H9 (cell line): ENCODE results near the gene INPP5E. TPM values are rescaled to one million over a fixed set of nuclear protein-coding genes. Genes with fewer than 3 reads are reported as not detected.

Source experiments
- DNase-seq: peaks from one replicate; pipeline ENCODE4 v3.0.0-alpha.2; 2017
- H2AFZ ChIP-seq: one replicate; pipeline ENCODE4 v1.6.1; 2013; ENCODE audit warnings: mild to moderate bottlenecking, low read length, control low read depth, moderate library complexity
- H2AK5ac ChIP-seq: 2 replicates; pipeline ENCODE4 v1.6.1; 2013; ENCODE audit warnings: low read length, control low read depth, mixed read lengths; ENCODE audit not compliant: insufficient read length
- H2BK120ac ChIP-seq: one replicate; pipeline ENCODE4 v1.6.1; 2013; ENCODE audit warnings: low read depth, mild to moderate bottlenecking, low read length, control low read depth, inconsistent platforms; ENCODE audit not compliant: poor library complexity, severe bottlenecking
- H2BK12ac ChIP-seq: 2 replicates; pipeline ENCODE4 v1.6.1; 2013; ENCODE audit warnings: low read length, control low read depth, mixed read lengths, low read depth; ENCODE audit not compliant: insufficient read length
- H2BK15ac ChIP-seq: 2 replicates; pipeline ENCODE4 v1.6.1; 2013; ENCODE audit warnings: low read depth, low read length, control low read depth
- H2BK20ac ChIP-seq: one replicate; pipeline ENCODE4 v1.6.1; 2013; ENCODE audit warnings: low read depth, mild to moderate bottlenecking, low read length, control low read depth, inconsistent platforms; ENCODE audit not compliant: poor library complexity, severe bottlenecking
- H2BK5ac ChIP-seq: 2 replicates; pipeline ENCODE4 v1.6.1; 2013; ENCODE audit warnings: low read length, control low read depth, mixed read lengths; ENCODE audit not compliant: insufficient read length
- H3K14ac ChIP-seq: 2 replicates; pipeline ENCODE4 v1.6.1; 2013; ENCODE audit warnings: low read length, control low read depth; ENCODE audit not compliant: insufficient read depth
- H3K18ac ChIP-seq: 2 replicates; pipeline ENCODE4 v1.6.1; 2013; ENCODE audit warnings: low read depth, mild to moderate bottlenecking, mixed read lengths, low read length, control low read depth; ENCODE audit not compliant: insufficient read length
- H3K23ac ChIP-seq: 2 replicates; pipeline ENCODE4 v1.6.1; 2013; ENCODE audit warnings: low read length, control low read depth, mixed read lengths, low read depth; ENCODE audit not compliant: insufficient read length
- H3K23me2 ChIP-seq: 2 replicates; pipeline ENCODE4 v1.6.1; 2013; ENCODE audit warnings: low read depth, mild to moderate bottlenecking, mixed read lengths, low read length, control low read depth; ENCODE audit not compliant: insufficient read length, poor library complexity, severe bottlenecking
- H3K27ac ChIP-seq: 2 replicates; pipeline ENCODE4 v1.5.1; 2013; ENCODE audit warnings: low read length, control low read depth, mixed read lengths, low read depth; ENCODE audit not compliant: insufficient read length
- H3K27me3 ChIP-seq: 2 replicates; pipeline ENCODE4 v1.6.1; 2013; ENCODE audit warnings: low read length, control low read depth, inconsistent platforms; ENCODE audit not compliant: insufficient read depth
- H3K4ac ChIP-seq: 2 replicates; pipeline ENCODE4 v1.6.1; 2013; ENCODE audit warnings: low read depth, mild to moderate bottlenecking, control low read depth, inconsistent platforms, low read length, moderate library complexity
- H3K4me1 ChIP-seq: 2 replicates; pipeline ENCODE4 v1.6.1; 2013; ENCODE audit warnings: low read length, control low read depth, inconsistent platforms; ENCODE audit not compliant: insufficient read depth
- H3K4me2 ChIP-seq: 2 replicates; pipeline ENCODE4 v1.6.1; 2013; ENCODE audit warnings: low read length, control low read depth, mixed read lengths; ENCODE audit not compliant: insufficient read length, insufficient read depth
- H3K56ac ChIP-seq: 2 replicates; pipeline ENCODE4 v1.6.1; 2013; ENCODE audit warnings: low read depth, mild to moderate bottlenecking, mixed read lengths, low read length, control low read depth; ENCODE audit not compliant: insufficient read length
- H3K79me1 ChIP-seq: 2 replicates; pipeline ENCODE4 v1.6.1; 2013; ENCODE audit warnings: low read depth, mild to moderate bottlenecking, moderate library complexity, low read length, control low read depth, inconsistent platforms; ENCODE audit not compliant: insufficient read depth, poor library complexity, severe bottlenecking
- H3K79me2 ChIP-seq: 2 replicates; pipeline ENCODE4 v1.6.1; 2013; ENCODE audit warnings: low read length, control low read depth, inconsistent platforms; ENCODE audit not compliant: insufficient read depth
- H3K9ac ChIP-seq: 2 replicates; pipeline ENCODE4 v1.6.1; 2013; ENCODE audit warnings: low read length, control low read depth, mixed read lengths; ENCODE audit not compliant: insufficient read length; ENCODE audit errors: extremely low read depth
- H3K9me3 ChIP-seq: one replicate; pipeline ENCODE4 v1.6.1; 2013; ENCODE audit warnings: low read depth, low read length, inconsistent platforms; ENCODE audit not compliant: control insufficient read depth
- H3T11ph ChIP-seq: one replicate; pipeline ENCODE4 v1.6.1; 2013; ENCODE audit warnings: mild to moderate bottlenecking, low read length, control low read depth, inconsistent platforms
- H4K20me1 ChIP-seq: one replicate; pipeline ENCODE4 v1.6.1; 2013; ENCODE audit not compliant: control insufficient read depth, insufficient read length, insufficient read depth
- H4K5ac ChIP-seq: 2 replicates; pipeline ENCODE4 v1.6.1; 2013; ENCODE audit warnings: low read depth, mild to moderate bottlenecking, mixed read lengths, low read length, control low read depth; ENCODE audit not compliant: insufficient read length
- H4K8ac ChIP-seq: replicated peaks from 2 replicates; pipeline ENCODE4 v1.6.1; 2013; ENCODE audit warnings: low read length, control low read depth, mixed read lengths, low read depth; ENCODE audit not compliant: insufficient read length
- H4K91ac ChIP-seq: 2 replicates; pipeline ENCODE4 v1.6.1; 2013; ENCODE audit warnings: low read depth, mild to moderate bottlenecking, moderate library complexity, mixed read lengths, low read length, control low read depth; ENCODE audit not compliant: insufficient read length
- H3K27ac Mint-ChIP-seq, 3 experiments: 2 replicates in 2 of 3; 3 replicates in 1 of 3; pipeline ENCODE4 v1.8.0; 2020 to 2021; ENCODE audit warnings: mixed read lengths in 3 of 3, mild to moderate bottlenecking in 1 of 3, moderate library complexity in 1 of 3
- H3K27me3 Mint-ChIP-seq: 2 replicates; pipeline ENCODE4 v1.8.0; 2021; ENCODE audit warnings: low read depth, mild to moderate bottlenecking, moderate library complexity, mixed read lengths
- H3K36me3 Mint-ChIP-seq, 3 experiments: 2 replicates in 2 of 3; 3 replicates in 1 of 3; pipeline ENCODE4 v1.8.0; 2020 to 2021; ENCODE audit warnings: low read depth in 3 of 3, mixed read lengths in 3 of 3; ENCODE audit not compliant: insufficient read depth in 1 of 3
- H3K4me1 Mint-ChIP-seq, 2 experiments: 2 replicates each; pipeline ENCODE4 v1.8.0; 2020; ENCODE audit warnings: mixed read lengths in 2 of 2
- H3K4me3 Mint-ChIP-seq, 2 experiments: 2 replicates in 1 of 2; 3 replicates in 1 of 2; pipeline ENCODE4 v1.8.0; 2020 to 2021; ENCODE audit warnings: mild to moderate bottlenecking in 2 of 2, mixed read lengths in 2 of 2, moderate library complexity in 1 of 2
- H3K9me3 Mint-ChIP-seq, 2 experiments: 2 replicates in 1 of 2; 3 replicates in 1 of 2; pipeline ENCODE4 v1.8.0; 2020; ENCODE audit warnings: mild to moderate bottlenecking in 2 of 2, mixed read lengths in 2 of 2, moderate library complexity in 1 of 2
- CTCF ChIP-seq: fragments of 200-600 bp; sonication (generic); conservative IDR thresholded peaks from 3 replicates; pipeline ENCODE4 v1.8.0; 2021; ENCODE audit warnings: antibody characterized with exemption, mild to moderate bottlenecking
- WGBS: extraction: QIAGEN DNeasy Blood & Tissue Kit; methylation state at CpG from one replicate; pipeline ENCODE4 v1.1.7; 2013; ENCODE audit warnings: missing lambda C conversion rate, low lambda C conversion rate, mixed read lengths; ENCODE audit not compliant: insufficient read length; ENCODE audit errors: extremely low coverage; 5-methylcytosine and 5-hydroxymethylcytosine counted together
- total RNA-seq: library from RNA; stranded (reverse); gene quantifications from 2 replicates; pipeline ENCODE4 v1.2.1, GENCODE V29; 2021

INPP5E gene
- total RNA-seq, 1 experiment from 2014 or later: 21.0 TPM

- Histone ChIP-seq H3K23ac (no peak overlapping the region), H3K79me2 (peaks cover 12% of the 10 kb centered on the region), H3K27ac (no peak overlapping the region), H3K4me1 (peaks cover 3% of the 10 kb centered on the region; the same call in 1 of the 2 replicates), H3T11ph (no peak overlapping the region), H3K23me2 (peaks cover 11% of the 10 kb centered on the region), H3K4ac (no peak overlapping the region), H4K91ac (no peak overlapping the region), H2BK5ac (no peak overlapping the region), H4K5ac (no peak overlapping the region), H2BK15ac (no peak overlapping the region), H3K9me3 (no peaks in the 10 kb centered on the region), H3K18ac (no peak overlapping the region), H3K14ac (no peak overlapping the region), H2BK20ac (no peak overlapping the region), H2AFZ (no peak overlapping the region), H2AK5ac (no peak overlapping the region), H3K9ac (no peak overlapping the region), H3K27me3 (no peaks in the 10 kb centered on the region), H3K79me1 (peaks cover 4% of the 10 kb centered on the region), H4K20me1 (no peaks in the 10 kb centered on the region), H2BK120ac (no peak overlapping the region), H3K4me2 (no peak overlapping the region), H2BK12ac (no peak overlapping the region), H4K8ac (no peak overlapping the region), H3K56ac (no peak overlapping the region)
- no peak for TF ChIP-seq CTCF
- WGBS: no CpG with 5 or more reads among the region's 7 CpGs
- Mint-ChIP-seq H3K4me3 (no peak overlapping the region; a peak in 1 of 5 replicates), H3K27me3 (no peaks in the 10 kb centered on the region; the same call in 1 of the 2 replicates), H3K27ac (peak overlapping the region in 2 of 3 experiments; percentile 11 to 22; a peak in 2 of 7 replicates), H3K36me3 (peaks cover 0 to 2% (median 0%) of the 10 kb centered on the region in 3 experiments; a peak in 1 of 7 replicates), H3K4me1 (peaks cover 7 to 12% of the 10 kb centered on the region in 2 experiments), H3K9me3 (no peaks in the 10 kb centered on the region; a peak in 1 of 5 replicates)
- DNase-seq: no peak
Measured at GRCh38 chr9:136486131-136486530, 46.5 kb upstream of the INPP5E start.
